Liver (tissue), 3 donors: ENCODE results near the gene ERP44.

ENCODE experiments used
- CTCF ChIP-seq: fragments of 150-350 bp; IDR thresholded peaks from 2 replicates; pipeline ENCODE4 v1.5.1; 2017; ENCODE audit warnings: improper control_type of control experiment, low read depth, low read length; ENCODE audit not compliant: missing input control
- JUND ChIP-seq, 2 donors: IDR thresholded peaks; 2 replicates each; pipeline ENCODE4 v1.6.1; 2016; ENCODE audit warnings: antibody characterized with exemption in 2 of 2
- MAX ChIP-seq: IDR thresholded peaks from 2 replicates; pipeline ENCODE4 v1.6.1; 2016; ENCODE audit warnings: antibody characterized with exemption
- RAD21 ChIP-seq, 2 donors: IDR thresholded peaks; 2 replicates each; pipeline ENCODE4 v1.6.1; 2016; ENCODE audit warnings: antibody characterized with exemption in 2 of 2, mild to moderate bottlenecking in 2 of 2
- REST ChIP-seq: IDR thresholded peaks from 2 replicates; pipeline ENCODE4 v1.6.1; 2016; ENCODE audit warnings: antibody characterized with exemption, mild to moderate bottlenecking
- RXRA ChIP-seq, 2 donors: IDR thresholded peaks; 2 replicates each; pipeline ENCODE4 v1.6.1; 2017 to 2018; ENCODE audit warnings: antibody characterized with exemption in 2 of 2, mild to moderate bottlenecking in 1 of 2
- SP1 ChIP-seq: IDR thresholded peaks from 2 replicates; pipeline ENCODE4 v1.6.1; 2018; ENCODE audit warnings: antibody characterized with exemption, mild to moderate bottlenecking
- TAF1 ChIP-seq: conservative IDR thresholded peaks from 2 replicates; pipeline ENCODE4 v1.6.1; 2016; ENCODE audit warnings: antibody characterized with exemption, mild to moderate bottlenecking
- YY1 ChIP-seq: IDR thresholded peaks from 2 replicates; pipeline ENCODE4 v1.6.1; 2016; ENCODE audit warnings: antibody characterized with exemption, mild to moderate bottlenecking
- TF ChIP-seq, protein P1 (sequence below): IDR thresholded peaks from 2 replicates; pipeline ENCODE4 v1.6.1; 2016; ENCODE audit warnings: antibody characterized with exemption
- TF ChIP-seq, protein P2 (sequence below): IDR thresholded peaks from 2 replicates; pipeline ENCODE4 v1.6.1; 2016; ENCODE audit warnings: antibody characterized with exemption
- donor health status: healthy.
- donor health status: healthy.

DNA sequence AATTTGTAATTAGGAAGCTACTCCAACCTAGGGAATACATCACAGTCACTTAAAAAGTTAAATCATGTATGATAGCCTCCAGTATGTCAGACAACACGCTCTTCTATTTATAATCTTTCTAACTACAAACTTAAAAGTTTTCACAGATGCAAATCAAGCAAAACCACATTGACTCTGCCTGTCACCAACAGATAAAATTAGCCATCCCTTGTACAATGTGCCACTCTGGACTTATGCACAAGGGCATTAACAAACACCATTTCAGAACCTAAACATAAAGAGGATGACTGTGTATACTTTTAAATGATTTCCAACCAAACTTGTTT is 14.7 kb downstream of the ERP44 start:
- TF ChIP-seq RXRA (IDR thresholded peaks at IDR 0.05): no peak
- TF ChIP-seq CTCF: no peak
- no peak for TF ChIP-seq REST
- TF ChIP-seq YY1: no peak
- TF ChIP-seq JUND (IDR thresholded peaks at IDR 0.05): no peak
- TF ChIP-seq TAF1: no peak
- TF ChIP-seq SP1: no peak
- no peak for TF ChIP-seq MAX
- TF ChIP-seq RAD21 (IDR thresholded peaks at IDR 0.05): no peak
- TF ChIP-seq, protein P1, sequence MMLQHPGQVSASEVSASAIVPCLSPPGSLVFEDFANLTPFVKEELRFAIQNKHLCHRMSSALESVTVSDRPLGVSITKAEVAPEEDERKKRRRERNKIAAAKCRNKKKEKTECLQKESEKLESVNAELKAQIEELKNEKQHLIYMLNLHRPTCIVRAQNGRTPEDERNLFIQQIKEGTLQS: no peak
- TF ChIP-seq, protein P2, sequence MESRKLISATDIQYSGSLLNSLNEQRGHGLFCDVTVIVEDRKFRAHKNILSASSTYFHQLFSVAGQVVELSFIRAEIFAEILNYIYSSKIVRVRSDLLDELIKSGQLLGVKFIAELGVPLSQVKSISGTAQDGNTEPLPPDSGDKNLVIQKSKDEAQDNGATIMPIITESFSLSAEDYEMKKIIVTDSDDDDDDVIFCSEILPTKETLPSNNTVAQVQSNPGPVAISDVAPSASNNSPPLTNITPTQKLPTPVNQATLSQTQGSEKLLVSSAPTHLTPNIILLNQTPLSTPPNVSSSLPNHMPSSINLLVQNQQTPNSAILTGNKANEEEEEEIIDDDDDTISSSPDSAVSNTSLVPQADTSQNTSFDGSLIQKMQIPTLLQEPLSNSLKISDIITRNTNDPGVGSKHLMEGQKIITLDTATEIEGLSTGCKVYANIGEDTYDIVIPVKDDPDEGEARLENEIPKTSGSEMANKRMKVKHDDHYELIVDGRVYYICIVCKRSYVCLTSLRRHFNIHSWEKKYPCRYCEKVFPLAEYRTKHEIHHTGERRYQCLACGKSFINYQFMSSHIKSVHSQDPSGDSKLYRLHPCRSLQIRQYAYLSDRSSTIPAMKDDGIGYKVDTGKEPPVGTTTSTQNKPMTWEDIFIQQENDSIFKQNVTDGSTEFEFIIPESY: no peak
